Measurements from ENCODE around the gene PRKN. TPM values are rescaled to one million over a fixed set of nuclear protein-coding genes. Genes with fewer than 3 reads are reported as not detected.

PRKN gene
- polyA plus RNA-seq, 3 donors = 0.41 to 16.8 (median 2.1) TPM

DNA sequence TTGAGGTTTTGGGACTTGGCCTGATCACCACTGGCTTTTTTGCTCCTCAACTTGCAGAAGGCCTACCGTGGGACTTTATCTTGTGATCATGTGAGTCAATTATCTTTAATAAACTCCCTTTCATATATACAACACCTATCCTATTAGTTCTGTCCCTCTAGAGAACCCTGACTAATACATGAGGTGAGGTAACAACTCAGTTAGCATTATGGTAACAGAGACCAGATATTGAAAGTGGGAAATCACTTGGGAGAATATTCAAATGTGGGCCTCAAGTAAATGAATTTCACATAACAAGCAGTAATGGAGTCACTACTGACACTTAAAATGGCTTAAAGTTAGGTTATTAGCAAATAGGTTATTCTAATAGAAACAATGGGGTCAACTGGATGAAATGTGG, 1015.6 kb downstream of the PRKN start:
- no peak overlapping the region for H3K27ac ChIP-seq (ENCODE audit: low read depth, low read length)
- 83 to 84% (median 84%) methylated on average over 1 of the region's 1 CpG for WGBS, 3 donors

- no peak overlapping the region for H3K27ac ChIP-seq (ENCODE audit: low read depth, low read length)
Measured at GRCh38 chr6:161711515-161711914, 1016.1 kb downstream of the PRKN start.

GRCh38 chr6:161710698-161711097, 1016.9 kb downstream of the PRKN start:
- no peak overlapping the region for H3K27ac ChIP-seq (ENCODE audit: low read depth, low read length)
- WGBS, 3 donors = 79 to 92% (median 83%) methylated on average over 2 of the region's 2 CpGs

DNA sequence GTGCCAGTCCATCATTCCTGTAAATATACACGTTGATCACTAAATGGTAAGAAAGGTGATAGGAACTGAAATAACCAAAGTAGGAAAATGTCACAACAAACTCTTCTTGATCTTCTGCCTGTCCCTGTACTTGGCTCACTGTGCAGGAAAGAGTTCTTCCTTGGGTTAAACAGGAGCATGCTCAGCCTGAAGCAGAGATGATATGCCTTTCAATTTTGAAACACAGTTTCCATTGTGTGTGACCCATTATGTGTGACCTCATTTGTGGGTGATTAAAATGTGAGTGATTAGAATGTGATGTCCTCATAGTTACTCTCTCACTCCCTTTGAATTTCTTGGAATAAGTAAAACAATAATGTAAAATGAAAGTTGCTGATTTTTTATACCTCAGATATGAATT, 1026.5 kb downstream of the PRKN start:
- no peak overlapping the region for H3K27ac ChIP-seq (ENCODE audit: low read depth, low read length)
- 55 to 76% (median 70%) methylated on average over 1 of the region's 1 CpG for WGBS, 3 donors

- WGBS, 3 donors = 43 to 81% (median 78%) methylated on average over 2 of the region's 2 CpGs
Measured at GRCh38 chr6:161696801-161697200, 1030.8 kb downstream of the PRKN start.

GRCh38 chr6:161694995-161695394, 1032.6 kb downstream of the PRKN start:
- 64 to 72% (median 66%) methylated on average over 3 of the region's 3 CpGs for WGBS, 3 donors
- no peak overlapping the region for H3K27ac ChIP-seq (ENCODE audit: low read depth, low read length)

More at GRCh38 chr6:161696801-161697200, 1030.8 kb downstream of the PRKN start:
- no peak overlapping the region for H3K27ac ChIP-seq (ENCODE audit: low read depth, low read length)

DNA sequence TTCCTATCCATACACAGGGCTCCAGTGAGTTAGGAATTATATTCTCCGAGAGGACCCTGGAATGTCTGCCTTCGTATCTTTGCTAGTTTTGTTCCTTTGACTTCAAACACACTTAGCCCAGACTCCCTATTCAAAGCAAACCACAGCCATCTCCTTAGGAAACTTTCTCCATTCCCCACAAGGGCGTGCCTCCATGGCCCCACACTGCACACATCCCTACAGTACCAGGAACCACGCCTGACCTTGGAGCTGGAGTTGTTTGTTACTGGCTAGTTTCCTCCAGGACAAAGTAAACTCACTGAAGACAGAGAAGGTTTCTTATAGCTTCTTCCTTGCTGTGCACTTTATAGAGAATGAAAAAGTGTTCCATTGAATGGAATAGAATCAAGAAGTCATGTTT, 1040.9 kb downstream of the PRKN start:
- no peak overlapping the region for H3K27ac ChIP-seq (ENCODE audit: low read depth, low read length)
- WGBS, 3 donors = 79 to 90% (median 83%) methylated on average over 4 of the region's 4 CpGs

- WGBS, 3 donors = 67 to 80% (median 77%) methylated on average over 6 of the region's 6 CpGs
- no peak overlapping the region for H3K27ac ChIP-seq (ENCODE audit: low read depth, low read length)
Measured at GRCh38 chr6:161684731-161685475, 1042.7 kb downstream of the PRKN start.

- WGBS, 3 donors = 49 to 94% (median 92%) methylated on average over 5 of the region's 5 CpGs
- H3K27ac ChIP-seq (ENCODE audit: low read depth, low read length) = no peak overlapping the region
Measured at GRCh38 chr6:161683400-161683799, 1044.2 kb downstream of the PRKN start.

DNA sequence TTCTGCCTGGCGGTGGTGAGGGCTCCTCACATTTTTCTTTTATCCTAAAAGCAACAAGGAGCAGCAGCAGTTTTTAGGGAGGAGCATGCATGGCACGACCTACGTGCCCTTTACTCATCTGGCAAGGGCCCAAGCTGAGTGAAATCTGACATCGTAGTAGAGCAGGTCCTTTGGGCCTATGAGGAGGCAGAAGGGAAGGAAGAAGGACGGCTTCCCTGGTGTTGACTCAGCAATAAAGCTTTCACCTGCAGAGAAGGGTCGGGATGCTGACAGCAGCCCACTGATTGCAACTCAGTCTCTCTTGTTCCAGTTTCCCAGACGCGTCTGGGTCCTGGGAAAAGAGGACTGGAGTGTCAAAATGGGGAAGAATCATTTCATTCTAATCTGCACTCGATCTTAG, 1044.6 kb downstream of the PRKN start:
- no peak overlapping the region for H3K27ac ChIP-seq (ENCODE audit: low read depth, low read length)
- WGBS, 3 donors = 51 to 72% (median 71%) methylated on average over 9 of the region's 9 CpGs

- 89 to 96% (median 94%) methylated on average over 13 of the region's 13 CpGs for WGBS, 3 donors
- H3K27ac ChIP-seq (ENCODE audit: low read depth, low read length) = no peak overlapping the region
Measured at GRCh38 chr6:161679980-161680538, 1047.5 kb downstream of the PRKN start.

DNA sequence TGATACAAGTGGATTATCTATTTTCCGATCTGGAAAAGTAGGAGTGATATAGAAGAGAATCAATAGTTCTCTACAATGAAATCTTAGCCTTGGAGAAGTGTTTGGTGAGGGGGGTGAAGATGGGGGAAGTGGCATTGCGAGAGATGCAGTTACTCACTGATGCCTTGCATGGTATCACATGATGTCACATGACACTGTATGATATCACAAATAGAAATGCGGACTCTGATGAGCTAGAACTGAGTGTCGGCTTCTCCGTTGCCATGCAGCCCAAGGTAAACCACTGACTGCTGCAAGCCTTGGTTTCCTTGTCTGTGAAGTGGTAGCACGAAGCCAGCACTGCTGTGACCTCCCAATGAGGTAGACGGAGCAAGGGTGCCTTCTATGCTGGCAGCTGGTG, 1050.4 kb downstream of the PRKN start:
- no peak overlapping the region for H3K27ac ChIP-seq (ENCODE audit: low read depth, low read length)
- WGBS, 3 donors = 87 to 94% (median 93%) methylated on average over 7 of the region's 7 CpGs

DNA sequence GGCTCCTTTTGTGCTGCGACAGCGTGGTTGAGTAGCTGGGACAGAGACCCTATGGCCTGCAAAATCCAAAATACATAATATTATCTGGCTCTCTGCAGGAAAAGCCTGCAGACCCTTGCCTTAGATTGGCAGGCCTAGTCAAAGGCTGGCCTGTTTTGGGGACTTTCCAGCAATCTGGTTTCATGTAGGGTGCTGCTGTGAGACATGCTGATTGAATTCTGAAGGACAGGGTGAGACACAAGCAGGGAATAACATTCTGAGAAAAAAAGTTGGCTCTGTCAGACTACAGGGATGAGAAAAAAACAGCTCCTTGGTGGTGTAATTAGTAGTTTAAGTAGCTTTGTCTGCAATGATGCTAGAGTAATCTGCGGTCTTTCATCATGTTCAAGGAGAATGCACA, 1051.0 kb downstream of the PRKN start:
- H3K27ac ChIP-seq (ENCODE audit: low read depth, low read length) = no peak overlapping the region
- 94 to 97% (median 96%) methylated on average over 3 of the region's 3 CpGs for WGBS, 3 donors

- H3K27ac ChIP-seq (ENCODE audit: low read depth, low read length) = no peak overlapping the region
- WGBS, 3 donors = 90 to 93% (median 91%) methylated on average over 10 of the region's 10 CpGs
Measured at GRCh38 chr6:161674930-161675682, 1052.5 kb downstream of the PRKN start.

DNA sequence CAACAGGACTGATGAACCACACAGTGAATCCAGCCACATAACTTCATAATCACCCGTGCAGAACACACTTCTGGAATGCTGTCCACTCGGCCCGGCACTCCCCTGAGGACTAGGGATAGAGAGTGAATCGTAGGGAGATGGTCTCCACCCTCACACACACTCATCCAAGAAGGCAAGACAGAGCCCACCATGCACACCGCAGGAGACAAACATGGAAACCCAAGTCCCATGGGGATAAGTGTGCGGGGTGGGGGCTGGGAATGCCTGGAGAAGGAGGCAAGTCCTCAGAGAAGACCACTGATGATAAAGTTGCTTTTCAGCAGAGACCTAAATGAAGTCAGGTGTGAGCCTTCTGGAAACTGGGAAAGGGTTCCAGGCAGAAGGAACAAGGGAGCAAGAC, 1054.5 kb downstream of the PRKN start:
- no peak overlapping the region for H3K27ac ChIP-seq (ENCODE audit: low read depth, low read length)
- 87 to 91% (median 89%) methylated on average over 6 of the region's 6 CpGs for WGBS, 3 donors

DNA sequence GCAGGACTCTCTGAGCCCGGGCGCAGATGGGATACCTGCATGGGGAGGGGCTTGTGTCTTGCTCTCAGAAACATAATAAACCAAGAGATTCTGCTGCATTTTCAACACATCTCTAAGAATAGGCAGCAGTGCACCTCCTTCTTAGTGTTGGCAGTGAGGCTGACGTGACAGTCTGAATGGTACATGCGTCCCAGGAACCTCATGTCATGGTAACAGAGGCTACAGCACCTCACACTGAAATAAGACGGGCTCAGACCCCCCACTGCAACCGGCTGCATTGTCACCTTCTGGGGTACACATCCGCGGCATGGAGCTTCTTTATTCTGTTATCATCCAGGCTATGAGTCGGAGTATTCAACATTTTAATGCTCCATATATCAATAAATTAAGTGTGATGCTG, 1056.4 kb downstream of the PRKN start:
- no peak overlapping the region for H3K27ac ChIP-seq (ENCODE audit: low read depth, low read length)
- WGBS, 3 donors = 88 to 93% (median 92%) methylated on average over 9 of the region's 9 CpGs

DNA sequence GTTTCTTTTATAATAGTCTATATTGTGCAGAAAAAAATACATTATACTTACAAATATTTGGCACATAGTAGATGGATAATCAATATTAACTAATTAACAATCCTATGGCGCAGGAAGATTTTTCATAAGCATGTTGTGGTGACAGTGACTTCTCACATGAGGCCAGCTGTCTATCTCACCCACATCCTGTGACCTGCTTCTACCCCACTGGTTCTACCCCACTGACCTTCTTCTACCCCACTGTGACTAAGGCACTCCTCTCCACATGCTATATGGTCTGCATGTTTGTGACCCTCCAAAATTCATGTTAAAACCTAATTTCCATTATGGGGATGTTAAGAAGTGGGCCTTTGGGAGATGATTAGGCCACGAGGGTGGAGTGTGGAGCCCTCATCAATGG, 1058.9 kb downstream of the PRKN start:
- 81 to 92% (median 90%) methylated on average over 2 of the region's 2 CpGs for WGBS, 3 donors

GRCh38 chr6:161667957-161668356, 1059.6 kb downstream of the PRKN start:
- H3K27ac ChIP-seq (ENCODE audit: low read depth, low read length) = no peak overlapping the region
- 89 to 98% (median 92%) methylated on average over 1 of the region's 1 CpG for WGBS, 3 donors

More for the DNA sequence above, 1058.9 kb downstream of the PRKN start:
- no peak overlapping the region for H3K27ac ChIP-seq (ENCODE audit: low read depth, low read length)

GRCh38 chr6:161663682-161664081, 1063.9 kb downstream of the PRKN start:
- WGBS, 3 donors = 92 to 98% (median 94%) methylated on average over 8 of the region's 8 CpGs
- H3K27ac ChIP-seq (ENCODE audit: low read depth, low read length) = no peak overlapping the region

Data from adipose tissue (tissue), 3 donors.